HG03103 (cell line): Measurements from ENCODE around the gene NOL9.

Source experiments
- ATAC-seq: cut with Tn5 transposase; IDR thresholded peaks from one replicate; pipeline ENCODE4 v1.9.1; 2021; ENCODE audit warnings: low read depth; ENCODE audit not compliant: unreplicated experiment

Gene NOL9

GRCh38 chr1:6528492-6528891 is 25.8 kb downstream of the NOL9 start:
- no peak for ATAC-seq

DNA sequence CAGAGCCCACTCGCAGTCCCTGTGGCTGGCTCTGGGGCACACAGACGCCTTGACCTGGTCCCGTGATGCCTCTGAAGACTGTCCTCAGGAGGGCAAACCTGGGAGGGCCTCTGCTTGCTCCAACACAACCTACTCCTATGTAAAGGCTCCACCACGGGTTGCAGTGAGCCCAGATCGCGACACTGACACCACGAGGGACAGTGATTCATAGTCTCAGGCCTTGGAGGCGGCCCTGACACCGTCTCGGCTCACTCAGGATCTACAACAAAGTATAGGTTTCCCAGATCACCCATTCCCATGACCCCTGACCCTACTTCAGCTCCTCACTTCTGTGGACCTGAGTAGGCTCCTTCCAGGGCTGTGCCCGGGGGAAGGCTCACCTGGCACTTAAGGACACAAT is 28.0 kb downstream of the NOL9 start:
- no peak for ATAC-seq

DNA sequence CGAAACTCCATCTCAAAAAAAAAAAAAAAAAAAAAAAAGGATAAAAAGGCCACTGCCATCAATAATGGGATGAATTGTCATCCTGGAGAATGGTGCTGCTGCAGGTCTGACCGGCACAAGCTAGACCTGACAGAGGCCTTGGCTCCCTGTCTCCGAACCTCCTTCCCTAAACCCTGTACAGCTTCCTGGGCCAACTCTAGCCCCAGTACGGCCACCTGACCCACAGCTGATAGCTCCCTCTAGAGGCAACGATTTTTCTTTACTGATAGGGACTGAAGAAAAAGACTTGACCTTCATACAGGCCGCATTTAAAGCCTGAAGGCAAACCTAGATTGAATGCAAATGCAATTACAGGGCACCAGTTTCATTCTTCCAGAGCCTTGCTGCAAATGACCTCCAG is 30.7 kb downstream of the NOL9 start:
- ATAC-seq: no peak

GRCh38 chr1:6521536-6521935 is 32.8 kb downstream of the NOL9 start:
- ATAC-seq: no peak

- no peak for ATAC-seq
Measured at GRCh38 chr1:6519935-6520671, 34.2 kb downstream of the NOL9 start.

- ATAC-seq: no peak
Measured at GRCh38 chr1:6519491-6519934, 34.8 kb downstream of the NOL9 start.

GRCh38 chr1:6517435-6517851 is 36.9 kb downstream of the NOL9 start:
- no peak for ATAC-seq

GRCh38 chr1:6515771-6516170 is 38.5 kb downstream of the NOL9 start:
- ATAC-seq: no peak

DNA sequence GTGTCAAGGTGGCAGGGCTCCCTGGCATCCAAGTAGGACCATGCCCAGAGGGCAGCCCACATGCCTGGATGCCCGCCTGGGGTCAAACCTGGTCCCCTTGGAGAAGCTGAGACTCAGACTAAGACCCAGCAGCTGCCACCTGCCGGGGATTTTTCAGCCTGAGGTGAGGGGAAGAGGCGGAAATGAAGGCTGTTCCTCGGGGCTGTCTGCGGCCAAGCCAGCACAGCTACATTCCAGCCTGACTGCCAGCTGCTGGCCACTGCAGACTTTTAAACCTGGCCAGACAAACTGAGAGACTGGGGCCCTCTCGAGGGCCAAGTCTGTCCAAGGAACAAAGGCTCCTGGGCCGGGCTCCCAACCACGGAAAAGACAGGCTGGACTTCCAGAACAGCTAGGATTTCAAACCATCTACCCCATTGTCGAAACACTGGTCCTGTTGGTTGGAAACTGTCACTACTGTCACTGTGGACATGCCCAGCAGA is 41.0 kb downstream of the NOL9 start:
- ATAC-seq: no peak

GRCh38 chr1:6512908-6513280 is 41.4 kb downstream of the NOL9 start:
- ATAC-seq: no peak

GRCh38 chr1:6512245-6512907 is 41.9 kb downstream of the NOL9 start:
- ATAC-seq: no peak

DNA sequence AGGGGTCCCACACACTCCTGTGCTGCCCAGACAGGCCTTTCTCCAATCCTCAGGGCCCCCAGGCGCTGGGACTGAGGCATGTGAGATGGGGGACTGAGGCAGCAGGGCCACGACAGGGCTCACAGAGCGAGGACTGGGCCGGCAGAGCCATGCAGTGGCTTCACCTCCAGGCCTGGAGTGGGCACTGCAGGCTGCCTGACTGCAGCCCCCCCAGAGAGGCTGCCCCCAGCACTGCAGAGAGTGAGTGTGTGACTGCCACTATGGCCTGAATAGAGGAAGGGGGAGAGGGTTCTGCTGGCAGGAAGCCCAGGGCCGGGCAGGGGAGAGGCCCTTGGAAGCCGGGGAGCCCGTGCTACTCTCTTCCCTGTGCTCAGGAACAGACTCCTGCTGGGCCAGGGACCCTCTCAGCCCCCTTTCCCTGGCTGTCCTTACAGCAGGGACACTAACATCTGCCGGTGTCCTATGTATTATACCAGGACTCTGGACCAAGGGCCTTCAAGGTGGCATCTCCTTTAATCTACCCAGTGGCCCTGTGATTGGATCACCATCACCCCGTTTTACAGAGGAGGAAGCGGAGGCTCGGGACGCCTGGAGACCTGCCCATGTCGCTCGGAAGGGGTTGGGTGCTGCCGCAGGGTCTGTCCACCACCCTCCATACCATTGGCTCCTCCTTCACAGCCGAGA is 42.6 kb downstream of the NOL9 start:
- ATAC-seq: no peak

- ATAC-seq: no peak
Measured at GRCh38 chr1:6511056-6511455, 43.3 kb downstream of the NOL9 start.

DNA sequence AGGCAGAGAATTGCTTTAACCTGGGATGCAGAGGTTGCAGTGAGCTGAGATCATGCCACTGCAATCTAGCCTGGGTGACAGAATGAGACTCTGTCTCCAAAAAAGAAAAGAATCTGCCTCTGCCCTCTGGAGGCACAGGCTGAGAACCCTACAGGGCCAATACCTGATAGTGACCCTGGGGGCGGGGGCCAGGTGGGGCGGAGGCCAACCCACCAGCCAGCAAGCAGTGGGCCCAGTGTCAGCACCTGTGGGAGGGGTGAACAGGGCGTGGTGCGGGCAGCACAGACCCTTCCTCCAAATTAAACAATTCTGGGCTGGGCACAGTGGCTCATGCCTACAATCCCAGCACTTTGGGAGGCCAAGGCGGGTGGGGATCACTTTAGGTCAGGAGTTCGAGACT is 43.8 kb downstream of the NOL9 start:
- ATAC-seq: no peak

GRCh38 chr1:6509919-6510291 is 44.4 kb downstream of the NOL9 start:
- no peak for ATAC-seq

DNA sequence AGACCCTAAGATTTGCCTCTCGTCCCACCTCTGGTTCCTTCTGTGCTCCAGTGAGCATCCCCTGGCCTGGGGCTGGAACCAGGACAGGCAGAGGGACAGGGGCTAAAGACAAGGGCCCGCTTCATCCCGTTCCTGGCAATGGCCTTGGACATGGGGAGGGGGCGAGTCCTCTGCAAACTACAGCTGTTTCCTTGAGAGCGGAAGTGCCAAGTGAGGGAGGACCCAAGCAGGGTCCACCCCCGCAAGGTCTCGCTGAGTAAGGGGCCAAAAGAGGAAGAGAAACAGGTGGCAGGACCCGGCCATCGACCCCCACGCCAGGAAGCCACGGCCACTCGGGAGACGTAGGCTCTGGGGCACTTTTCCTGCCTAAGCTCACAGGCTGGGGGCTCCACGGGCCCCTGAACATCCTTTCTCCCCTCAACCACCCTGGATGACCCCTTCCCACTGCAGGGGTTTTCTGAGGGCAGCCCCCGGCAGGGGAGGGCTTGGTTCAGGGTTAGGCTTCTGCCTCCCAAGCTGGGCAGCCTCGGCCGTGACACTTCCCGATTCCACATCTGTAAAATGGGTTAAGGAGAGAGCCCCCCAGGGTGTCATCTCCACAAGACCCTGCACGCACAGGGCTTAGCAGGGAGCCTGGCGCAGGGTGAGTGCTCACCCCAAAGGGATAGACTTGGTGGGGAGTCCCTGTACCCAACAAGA is 44.9 kb downstream of the NOL9 start:
- no peak for ATAC-seq

- ATAC-seq: no peak
Measured at GRCh38 chr1:6508816-6509189, 45.5 kb downstream of the NOL9 start.

DNA sequence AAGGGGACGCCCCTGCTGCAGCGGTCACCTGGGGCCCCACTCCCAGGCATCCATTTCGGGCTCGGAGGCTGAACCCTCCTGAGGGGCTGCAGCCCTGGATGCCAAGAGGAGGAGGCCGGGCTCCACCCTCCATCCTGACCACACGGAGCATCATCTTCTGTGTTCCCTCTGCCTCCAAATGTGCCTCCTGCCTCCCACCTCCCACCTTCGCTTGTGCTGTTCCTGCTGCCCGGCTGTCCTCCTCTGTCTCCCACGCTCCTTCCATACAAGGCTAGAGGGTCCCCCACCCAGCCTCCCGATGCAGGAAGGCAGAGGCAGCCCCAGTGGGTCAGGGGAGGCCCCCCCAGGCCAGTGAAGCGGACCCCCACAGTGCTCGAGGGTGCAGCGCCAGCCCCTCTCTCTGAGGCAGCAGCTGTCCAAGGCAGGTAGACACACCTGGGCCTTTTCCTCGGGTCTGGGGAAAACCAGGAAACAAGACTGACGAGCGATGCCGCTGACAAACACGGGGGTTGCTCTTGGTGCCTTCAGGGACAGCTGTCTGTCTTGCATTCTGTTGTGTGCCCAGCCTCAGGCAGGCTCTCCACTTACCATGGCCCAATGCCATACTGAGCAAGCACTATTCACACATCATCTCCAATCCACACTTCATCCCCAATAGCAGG is 46.0 kb downstream of the NOL9 start:
- ATAC-seq: no peak

DNA sequence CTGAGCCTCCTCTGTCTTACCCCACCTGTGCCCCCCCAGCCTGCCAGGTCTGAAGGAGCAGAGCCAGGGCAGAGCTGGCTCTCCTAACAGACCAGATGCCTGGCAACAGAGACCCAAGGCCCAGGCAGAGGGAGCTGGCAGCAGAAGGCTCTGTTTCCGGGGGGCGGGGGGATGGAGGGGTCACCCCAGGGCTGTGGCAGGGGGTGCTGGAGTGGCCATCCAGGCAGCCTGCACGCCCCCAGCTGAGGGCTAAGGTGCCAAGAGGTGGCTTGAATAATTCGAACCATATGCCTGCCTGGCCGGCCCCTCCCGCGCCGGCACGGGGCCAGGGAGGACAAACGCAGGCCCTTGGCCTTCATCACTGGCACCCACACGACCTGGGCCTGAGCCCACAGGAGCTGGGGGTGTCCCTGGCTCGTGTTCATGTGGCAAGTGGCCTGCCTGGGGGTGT is 46.8 kb downstream of the NOL9 start:
- no peak for ATAC-seq

- ATAC-seq: no peak
Measured at GRCh38 chr1:6507037-6507428, 47.3 kb downstream of the NOL9 start.
